Measurements from ENCODE around the gene RPN1. TPM values are rescaled to one million over a fixed set of nuclear protein-coding genes. Genes with fewer than 3 reads are reported as not detected.

Gene RPN1
- total RNA-seq (144 TPM), polyA plus RNA-seq (ENCODE audit: insufficient read depth in 1 of 8, insufficient read length in 8 of 8, low replicate concordance in 1 of 8) (100 to 1,000 TPM in 6 of 8 donors, 10 to 100 TPM in 2; 95.8 to 128 (median 104) TPM)
- long read RNA-seq, donor 1, transcript RPN1-201 (10 exons, 2,314 nt) = major isoform, 17 of 22 reads
- long read RNA-seq, donor 1, partial matches to known transcripts = 5 of 22 reads
- long read RNA-seq, donor 1, other reads (novel, unspliced or antisense) = 0 of 22 reads
- long read RNA-seq, donor 2, partial matches to known transcripts = 0 of 2 reads
- long read RNA-seq, donor 2, other reads (novel, unspliced or antisense) = 0 of 2 reads
- long read RNA-seq, donor 3, transcript RPN1-201 (10 exons, 2,314 nt) = major isoform, 30 of 42 reads
- long read RNA-seq, donor 3, partial matches to known transcripts = 11 of 42 reads
- long read RNA-seq, donor 3, other reads (novel, unspliced or antisense) = 0 of 42 reads
- long read RNA-seq, donor 4, transcript RPN1-201 (10 exons, 2,314 nt) = major isoform, 18 of 34 reads
- long read RNA-seq, donor 4, partial matches to known transcripts = 16 of 34 reads
- long read RNA-seq, donor 4, other reads (novel, unspliced or antisense) = 0 of 34 reads
- long read RNA-seq, donor 5, transcript RPN1-201 (10 exons, 2,314 nt) = major isoform, 83 of 154 reads
- long read RNA-seq, donor 5, partial matches to known transcripts = 70 of 154 reads
- long read RNA-seq, donor 5, other reads (novel, unspliced or antisense) = 0 of 154 reads
- long read RNA-seq, donor 6, transcript RPN1-201 (10 exons, 2,314 nt) = major isoform, 55 of 55 reads
- long read RNA-seq, donor 6, partial matches to known transcripts = 0 of 55 reads
- long read RNA-seq, donor 6, other reads (novel, unspliced or antisense) = 0 of 55 reads
- long read RNA-seq, donor 7, transcript RPN1-201 (10 exons, 2,314 nt) = major isoform, 30 of 41 reads
- long read RNA-seq, donor 7, partial matches to known transcripts = 11 of 41 reads
- long read RNA-seq, donor 7, other reads (novel, unspliced or antisense) = 0 of 41 reads
- long read RNA-seq, donor 8, transcript RPN1-201 (10 exons, 2,314 nt) = major isoform, 18 of 19 reads
- long read RNA-seq, donor 8, partial matches to known transcripts = 0 of 19 reads
- long read RNA-seq, donor 8, other reads (novel, unspliced or antisense) = 0 of 19 reads
- long read RNA-seq, donor 9, transcript RPN1-201 (10 exons, 2,314 nt) = major isoform, 26 of 61 reads
- long read RNA-seq, donor 9, partial matches to known transcripts = 34 of 61 reads
- long read RNA-seq, donor 9, other reads (novel, unspliced or antisense) = 0 of 61 reads
- long read RNA-seq, donor 10, transcript RPN1-201 (10 exons, 2,314 nt) = major isoform, 42 of 50 reads
- long read RNA-seq, donor 10, partial matches to known transcripts = 6 of 50 reads
- long read RNA-seq, donor 10, other reads (novel, unspliced or antisense) = 0 of 50 reads
- long read RNA-seq, donor 11, transcript RPN1-201 (10 exons, 2,314 nt) = major isoform, 21 of 21 reads
- long read RNA-seq, donor 11, partial matches to known transcripts = 0 of 21 reads
- long read RNA-seq, donor 11, other reads (novel, unspliced or antisense) = 0 of 21 reads

DNA sequence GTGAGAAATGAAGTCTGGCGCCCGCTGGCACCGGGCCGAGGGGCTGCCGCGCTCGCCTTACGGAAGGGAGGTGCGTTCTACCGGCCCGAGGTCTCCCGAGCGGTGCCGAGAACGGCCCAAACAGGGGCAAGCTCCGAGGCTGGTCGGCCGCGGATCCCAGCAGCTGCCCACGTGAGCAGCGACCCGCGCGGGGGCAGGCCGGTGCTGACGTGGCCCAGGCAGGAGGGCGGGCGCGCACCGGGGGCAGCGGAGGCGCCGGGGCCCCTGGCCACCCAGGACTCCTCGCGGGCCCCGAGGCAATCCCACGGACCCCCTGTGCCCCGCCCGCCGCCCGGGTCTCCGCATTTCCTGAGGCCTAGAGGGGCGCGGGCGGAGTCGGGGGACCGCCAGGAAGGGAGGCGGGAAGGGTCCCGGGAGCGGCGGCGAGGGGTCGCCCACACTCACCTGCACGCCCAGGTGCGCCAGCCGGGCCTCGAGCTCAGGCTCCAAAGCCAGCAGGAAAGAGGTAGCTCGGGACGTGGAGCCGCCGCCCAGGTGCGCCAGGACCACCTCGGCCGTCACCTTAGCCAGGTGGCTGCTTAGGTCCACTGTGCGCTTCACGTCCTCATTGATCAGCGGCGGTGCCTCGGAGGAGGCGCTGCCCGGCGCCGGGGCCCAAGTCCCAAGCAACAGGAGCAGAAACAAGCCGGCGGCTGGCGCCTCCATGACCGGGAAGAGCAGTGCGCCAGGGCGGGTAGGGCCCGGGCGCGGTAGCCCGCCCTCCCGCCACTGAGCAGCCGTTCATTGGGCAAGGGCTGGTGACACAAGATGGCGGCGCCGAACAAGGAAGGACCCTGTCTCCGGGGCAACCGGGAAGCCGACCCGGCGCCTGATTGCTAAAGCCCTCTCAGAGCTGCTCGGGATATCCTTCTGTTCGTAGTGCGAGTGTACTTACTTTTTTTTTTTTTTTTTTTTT, at the start of gene RPN1:
Gene RPN1, minus strand, starts transcription at position 723 of the 955 bp plus-strand sequence. Its CDS starts 18 bp downstream, at position 705.
- H3K36me3 ChIP-seq (ENCODE audit: control insufficient read depth, insufficient read depth, low read length) = no peaks in the 10 kb centered on the region
- WGBS (ENCODE audit: insufficient coverage) = under 1% methylated on average over 84 of the region's 96 CpGs
- DNase-seq = peak; percentile 99
- no peaks in the 10 kb centered on the region for H3K9me3 ChIP-seq (replicated peaks; ENCODE audit: control insufficient read depth, low read depth, low read length)
- peak within 1 kb of the TSS; percentile 94 for H3K27ac ChIP-seq (ENCODE audit: low read length)
- no peaks in the 10 kb centered on the region for H3K27me3 ChIP-seq (ENCODE audit: control insufficient read depth, insufficient read depth, low read length)
- peaks cover 2% of the 10 kb centered on the region for H3K4me1 ChIP-seq (ENCODE audit: control insufficient read depth, insufficient read depth, low read length)
- peak within 1 kb of the TSS; percentile 90 for H3K4me3 ChIP-seq (ENCODE audit: low read length)

- 3% methylated on average over 34 of the region's 53 CpGs for WGBS (ENCODE audit: insufficient coverage)
- DNase-seq = peak; percentile 50
- peaks cover 7% of the 10 kb centered on the region for H3K4me1 ChIP-seq (ENCODE audit: control insufficient read depth, insufficient read depth, low read length)
These were observed 47.8 kb upstream of the RPN1 start for GRCh38 chr3:128698211-128699047.

DNA sequence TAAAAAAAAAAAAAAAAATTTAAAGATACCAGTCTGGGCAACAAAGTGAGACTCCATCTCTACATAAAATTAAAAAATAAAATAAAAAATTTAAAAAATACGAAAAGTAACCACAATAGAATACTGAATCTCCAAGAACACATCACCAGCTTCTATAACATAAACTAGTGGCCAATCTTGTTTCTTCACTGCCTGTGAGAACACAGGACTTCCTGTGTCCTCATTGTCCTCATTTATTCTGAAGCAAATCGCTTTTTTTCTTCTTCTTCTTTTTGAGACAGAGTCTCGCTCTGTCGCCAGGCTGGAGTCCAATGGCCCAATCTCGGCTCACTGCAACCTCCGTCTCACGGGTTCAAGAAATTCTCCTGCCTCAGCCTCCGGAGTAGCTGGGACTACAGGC, 46.7 kb upstream of the RPN1 start:
- H3K27me3 ChIP-seq (ENCODE audit: control insufficient read depth, insufficient read depth, low read length) = no peaks in the 10 kb centered on the region
- no peak overlapping the region for H3K27ac ChIP-seq (ENCODE audit: low read length)
- H3K4me3 ChIP-seq (ENCODE audit: low read length) = no peak overlapping the region
- WGBS (ENCODE audit: insufficient coverage) = 94% methylated on average over 7 of the region's 8 CpGs
- no peaks in the 10 kb centered on the region for H3K36me3 ChIP-seq (ENCODE audit: control insufficient read depth, insufficient read depth, low read length)
- no peaks in the 10 kb centered on the region for H3K9me3 ChIP-seq (replicated peaks; ENCODE audit: control insufficient read depth, low read depth, low read length)
- DNase-seq = no peak
- H3K4me1 ChIP-seq (ENCODE audit: control insufficient read depth, insufficient read depth, low read length) = peaks cover 7% of the 10 kb centered on the region

More at GRCh38 chr3:128698211-128699047, 47.8 kb upstream of the RPN1 start:
- H3K27ac ChIP-seq (ENCODE audit: low read length) = peak overlapping the region; percentile 49
- peak overlapping the region; percentile 62 for H3K4me3 ChIP-seq (ENCODE audit: low read length)
- H3K27me3 ChIP-seq (ENCODE audit: control insufficient read depth, insufficient read depth, low read length) = no peaks in the 10 kb centered on the region
- H3K9me3 ChIP-seq (replicated peaks; ENCODE audit: control insufficient read depth, low read depth, low read length) = no peaks in the 10 kb centered on the region
- no peaks in the 10 kb centered on the region for H3K36me3 ChIP-seq (ENCODE audit: control insufficient read depth, insufficient read depth, low read length)

- Histone ChIP-seq H3K4me3 (ENCODE audit: low read length) (no peak overlapping the region), H3K27ac (ENCODE audit: low read length) (no peak overlapping the region), H3K36me3 (ENCODE audit: control insufficient read depth, insufficient read depth, low read length) (no peaks in the 10 kb centered on the region), H3K27me3 (ENCODE audit: control insufficient read depth, insufficient read depth, low read length) (no peaks in the 10 kb centered on the region), H3K4me1 (ENCODE audit: control insufficient read depth, insufficient read depth, low read length) (peaks cover 4% of the 10 kb centered on the region), H3K9me3 (replicated peaks; ENCODE audit: control insufficient read depth, low read depth, low read length) (no peaks in the 10 kb centered on the region)
- DNase-seq = no peak
- 0% methylated on average over 1 of the region's 2 CpGs for WGBS (ENCODE audit: insufficient coverage)
These were observed 43.1 kb upstream of the RPN1 start for GRCh38 chr3:128693696-128694095.

- Histone ChIP-seq H3K36me3 (ENCODE audit: control insufficient read depth, insufficient read depth, low read length) (no peaks in the 10 kb centered on the region), H3K27me3 (ENCODE audit: control insufficient read depth, insufficient read depth, low read length) (no peaks in the 10 kb centered on the region), H3K4me3 (ENCODE audit: low read length) (no peak overlapping the region), H3K4me1 (ENCODE audit: control insufficient read depth, insufficient read depth, low read length) (no peaks in the 10 kb centered on the region), H3K27ac (ENCODE audit: low read length) (no peak overlapping the region), H3K9me3 (replicated peaks; ENCODE audit: control insufficient read depth, low read depth, low read length) (no peaks in the 10 kb centered on the region)
- DNase-seq = no peak
- 93% methylated on average over 3 of the region's 5 CpGs for WGBS (ENCODE audit: insufficient coverage)
These were observed 38.4 kb upstream of the RPN1 start for GRCh38 chr3:128689060-128689459.

- no peaks in the 10 kb centered on the region for H3K36me3 ChIP-seq (ENCODE audit: control insufficient read depth, insufficient read depth, low read length)
- H3K27me3 ChIP-seq (ENCODE audit: control insufficient read depth, insufficient read depth, low read length) = no peaks in the 10 kb centered on the region
- no peak overlapping the region for H3K4me3 ChIP-seq (ENCODE audit: low read length)
- H3K4me1 ChIP-seq (ENCODE audit: control insufficient read depth, insufficient read depth, low read length) = peaks cover under 1% of the 10 kb centered on the region
- no peaks in the 10 kb centered on the region for H3K9me3 ChIP-seq (replicated peaks; ENCODE audit: control insufficient read depth, low read depth, low read length)
- no peak for DNase-seq
- WGBS (ENCODE audit: insufficient coverage) = 83% methylated on average over 1 of the region's 8 CpGs
- no peak overlapping the region for H3K27ac ChIP-seq (ENCODE audit: low read length)
These were observed 35.8 kb upstream of the RPN1 start for GRCh38 chr3:128686465-128686864.

- Histone ChIP-seq H3K4me1 (ENCODE audit: control insufficient read depth, insufficient read depth, low read length) (peaks cover 7% of the 10 kb centered on the region), H3K9me3 (replicated peaks; ENCODE audit: control insufficient read depth, low read depth, low read length) (no peaks in the 10 kb centered on the region), H3K27ac (ENCODE audit: low read length) (no peak overlapping the region), H3K27me3 (ENCODE audit: control insufficient read depth, insufficient read depth, low read length) (no peaks in the 10 kb centered on the region), H3K36me3 (ENCODE audit: control insufficient read depth, insufficient read depth, low read length) (no peaks in the 10 kb centered on the region), H3K4me3 (ENCODE audit: low read length) (no peak overlapping the region)
- no peak for DNase-seq
- WGBS (ENCODE audit: insufficient coverage) = 89% methylated on average over 8 of the region's 11 CpGs
These were observed 34.5 kb upstream of the RPN1 start for GRCh38 chr3:128684986-128685726.

GRCh38 chr3:128683957-128684356, 33.3 kb upstream of the RPN1 start:
- Histone ChIP-seq H3K9me3 (replicated peaks; ENCODE audit: control insufficient read depth, low read depth, low read length) (no peaks in the 10 kb centered on the region), H3K4me1 (ENCODE audit: control insufficient read depth, insufficient read depth, low read length) (peaks cover 7% of the 10 kb centered on the region), H3K27ac (ENCODE audit: low read length) (no peak overlapping the region), H3K4me3 (ENCODE audit: low read length) (no peak overlapping the region), H3K36me3 (ENCODE audit: control insufficient read depth, insufficient read depth, low read length) (no peaks in the 10 kb centered on the region), H3K27me3 (ENCODE audit: control insufficient read depth, insufficient read depth, low read length) (no peaks in the 10 kb centered on the region)
- WGBS (ENCODE audit: insufficient coverage) = 17% methylated on average over 1 of the region's 3 CpGs
- DNase-seq = no peak

Data from muscle of leg (tissue), 16 donors.